ENCODE data around the gene EDAR.

EDAR gene

DNA sequence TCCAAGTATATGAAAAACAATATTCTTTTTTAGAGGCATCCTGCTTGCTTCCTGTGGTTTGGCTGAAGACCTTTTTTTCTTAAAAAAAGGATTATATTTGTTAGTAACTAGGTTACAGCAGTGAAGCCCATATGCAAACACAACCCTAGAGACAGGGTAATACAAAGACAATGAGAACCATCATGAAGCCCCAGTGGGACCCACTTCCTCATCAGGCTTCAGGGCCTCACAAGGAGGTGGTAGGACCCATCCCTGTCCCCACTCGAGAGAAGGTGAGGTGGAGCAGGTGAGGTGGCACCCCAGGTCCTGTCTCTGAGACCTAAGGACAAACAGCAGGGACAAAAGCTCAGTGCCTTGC is 80.3 kb downstream of the EDAR start:
- no peak for DNase-seq (ENCODE audit: low read depth)

DNA sequence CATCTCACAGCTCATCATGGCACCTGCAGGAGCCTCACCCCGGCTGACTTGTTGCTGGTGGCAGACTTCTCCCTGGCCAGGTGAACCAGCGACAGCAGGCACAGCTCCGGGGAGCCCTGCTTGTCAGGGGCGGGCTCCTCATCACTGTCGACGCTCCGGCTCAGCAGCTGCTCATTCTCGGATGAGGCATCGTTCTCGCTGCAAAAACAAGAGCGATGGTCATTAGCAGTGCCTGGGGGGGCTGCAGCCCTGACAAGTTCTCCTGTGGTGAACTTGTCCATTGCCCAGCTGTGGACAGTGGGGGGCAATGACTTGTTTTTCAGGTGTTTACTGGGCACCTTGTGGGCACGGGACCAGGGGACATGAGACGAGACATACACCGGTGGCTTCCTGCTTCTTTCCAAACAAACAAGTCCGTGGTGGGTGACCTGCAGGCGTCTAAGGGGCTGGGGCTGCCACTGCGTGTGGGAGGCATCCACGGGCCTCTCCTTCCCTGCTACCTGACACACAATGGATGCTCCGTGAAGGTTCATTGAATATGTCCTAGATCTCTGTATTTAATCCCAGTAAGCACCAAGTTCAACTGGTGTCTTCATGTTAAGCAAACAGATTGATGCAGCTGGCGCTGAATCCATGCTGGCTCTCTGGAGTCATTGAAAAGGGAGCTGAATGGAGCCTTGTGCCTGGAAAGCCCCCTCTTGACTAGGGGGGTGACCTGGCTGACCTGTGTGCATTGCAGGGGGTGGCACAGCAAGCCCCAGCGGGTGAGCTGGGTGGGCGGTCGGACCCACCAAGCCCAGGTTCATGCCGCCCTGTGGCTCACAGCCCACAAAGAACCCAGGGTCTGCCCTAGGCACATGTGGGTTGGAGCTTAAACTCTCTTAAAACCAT is 81.0 kb downstream of the EDAR start:
- DNase-seq (ENCODE audit: low read depth): no peak

DNA sequence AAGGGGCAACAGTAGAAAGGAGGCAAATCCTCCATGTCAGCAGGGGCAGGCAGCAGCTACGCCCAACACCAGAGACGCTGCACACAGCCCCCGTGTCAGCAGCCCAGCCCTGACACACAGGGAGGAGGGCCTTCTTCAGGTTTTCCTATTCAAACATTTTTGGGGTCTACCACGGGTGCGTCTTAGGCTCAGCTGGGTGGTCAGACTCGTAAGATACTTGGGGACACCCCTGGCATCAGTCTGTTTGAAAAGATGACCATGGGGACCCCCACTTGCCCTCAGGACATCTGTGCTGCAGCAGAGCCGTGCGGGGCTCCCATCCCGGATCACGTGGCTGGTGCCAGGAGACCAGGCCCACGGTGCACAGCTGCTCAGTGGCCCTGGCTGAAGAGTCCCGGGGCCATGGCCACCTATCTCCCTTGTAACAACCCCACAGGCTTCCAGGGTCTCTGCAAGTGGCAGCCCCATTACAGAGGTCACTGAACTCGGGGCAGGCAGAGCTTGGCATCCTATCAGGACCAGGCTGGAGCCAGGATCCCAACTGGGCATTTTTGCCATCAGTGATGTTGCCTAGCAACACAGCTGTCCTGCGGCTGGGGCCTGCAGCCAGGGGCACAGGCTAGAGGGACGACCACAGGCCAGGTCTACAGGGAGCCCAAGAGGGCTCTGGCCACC is 82.5 kb downstream of the EDAR start:
- no peak for DNase-seq (ENCODE audit: low read depth)

- no peak for DNase-seq (ENCODE audit: low read depth)
Observed at GRCh38 chr2:108905906-108906305, 83.1 kb downstream of the EDAR start.

GRCh38 chr2:108905176-108905575 is 83.8 kb downstream of the EDAR start:
- DNase-seq (ENCODE audit: low read depth): no peak

DNA sequence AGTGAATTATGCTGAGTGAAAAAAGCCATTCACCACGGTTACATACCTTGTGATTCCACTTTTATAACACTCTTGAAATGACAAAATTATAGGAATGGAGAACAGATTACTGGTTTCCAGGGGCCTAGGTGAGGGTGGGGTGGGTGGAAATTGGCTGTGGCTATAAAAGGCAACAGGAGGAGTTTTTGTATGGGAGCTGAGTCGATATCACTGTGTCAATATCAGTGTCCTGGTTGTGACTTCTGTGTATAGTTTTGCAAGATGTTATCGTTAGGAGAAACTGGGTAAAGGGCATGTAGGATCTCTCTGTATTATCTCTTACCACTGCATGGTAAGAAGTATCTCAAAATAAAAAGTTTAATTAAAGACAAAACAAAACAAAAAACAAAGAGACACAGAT is 84.3 kb downstream of the EDAR start:
- DNase-seq (ENCODE audit: low read depth): no peak

DNA sequence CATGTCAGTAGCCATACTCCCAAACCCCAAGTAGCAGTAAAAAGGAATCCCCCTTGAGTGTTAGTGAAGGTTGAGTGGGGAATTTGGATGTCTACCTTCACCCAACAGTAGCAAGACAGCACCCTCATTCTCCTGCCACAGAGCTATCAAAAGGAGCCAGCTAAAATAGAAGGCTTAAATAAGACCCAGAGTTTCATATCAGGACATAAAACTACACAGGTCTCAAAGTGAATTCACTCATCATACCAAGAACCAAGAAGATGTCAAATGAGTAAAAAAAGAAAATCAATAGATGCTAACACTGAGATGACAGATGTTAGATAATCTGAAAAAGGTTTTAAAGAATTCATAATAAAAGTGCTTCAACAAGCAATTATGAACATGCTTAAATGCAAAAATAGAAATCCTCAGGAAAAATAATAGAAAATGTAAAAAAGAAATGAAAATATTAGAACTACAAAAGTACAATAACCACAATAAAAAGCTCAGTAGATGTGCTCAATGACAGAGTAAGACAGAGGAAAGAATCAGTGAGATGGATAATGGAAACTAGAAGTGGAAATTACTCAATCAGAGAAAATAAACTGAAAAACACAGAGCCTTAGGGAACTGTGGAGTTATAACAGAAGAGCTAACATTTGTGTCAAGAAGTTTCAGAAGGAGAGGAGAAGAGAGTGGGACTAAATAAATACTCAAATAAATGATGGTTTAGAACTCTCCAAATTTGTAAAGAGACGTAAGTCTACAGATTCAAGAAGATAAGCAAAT is 90.5 kb downstream of the EDAR start:
- no peak for DNase-seq (ENCODE audit: low read depth)

GRCh38 chr2:108896741-108897140 is 92.3 kb downstream of the EDAR start:
- no peak for DNase-seq (ENCODE audit: low read depth)

DNA sequence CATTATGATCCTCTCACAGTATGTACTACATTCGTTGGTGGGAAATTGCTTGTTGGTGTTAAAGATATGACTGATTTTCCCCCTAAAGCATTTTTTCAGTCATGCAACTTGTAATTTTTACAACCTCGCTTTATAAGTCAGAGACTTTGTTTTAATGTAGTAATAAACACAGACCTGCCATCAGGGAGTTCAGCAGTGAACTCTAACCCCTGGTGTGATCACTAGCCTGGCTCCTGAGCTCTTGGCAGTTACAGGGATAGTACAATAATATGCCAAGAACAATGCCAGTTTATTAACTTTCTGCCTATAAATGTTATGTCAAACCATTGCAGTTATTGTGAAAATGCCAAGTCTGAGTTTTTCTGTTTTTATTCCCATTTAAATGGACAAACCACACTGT is 93.8 kb downstream of the EDAR start:
- DNase-seq (ENCODE audit: low read depth): no peak

GRCh38 chr2:108894766-108895165 is 94.3 kb downstream of the EDAR start:
- no peak for DNase-seq (ENCODE audit: low read depth)

DNA sequence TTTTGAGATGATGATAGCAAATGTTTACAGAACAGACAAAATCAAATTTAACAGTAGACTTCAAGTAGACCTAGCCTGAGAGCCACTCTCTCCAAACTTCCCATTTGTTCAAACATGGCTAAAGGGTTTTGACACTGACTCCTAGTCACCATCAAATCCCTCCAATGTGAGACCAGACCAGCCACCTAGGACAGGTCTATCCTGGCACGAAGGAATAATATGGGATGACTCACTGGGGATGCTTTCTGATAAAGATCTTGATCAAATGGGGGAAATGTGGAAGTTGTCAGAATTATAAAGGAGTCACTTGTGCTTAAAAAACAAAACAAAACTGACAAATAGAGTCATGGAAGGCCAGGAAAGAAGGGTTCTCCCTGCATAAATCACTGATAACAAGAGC is 95.7 kb downstream of the EDAR start:
- DNase-seq (ENCODE audit: low read depth): no peak

GRCh38 chr2:108889907-108890306 is 99.1 kb downstream of the EDAR start:
- DNase-seq (ENCODE audit: low read depth): no peak

- DNase-seq (ENCODE audit: low read depth): no peak
Observed at GRCh38 chr2:108884619-108885018, 104.4 kb downstream of the EDAR start.

- no peak for DNase-seq (ENCODE audit: low read depth)
Observed at GRCh38 chr2:108878276-108878675, 110.7 kb downstream of the EDAR start.

DNA sequence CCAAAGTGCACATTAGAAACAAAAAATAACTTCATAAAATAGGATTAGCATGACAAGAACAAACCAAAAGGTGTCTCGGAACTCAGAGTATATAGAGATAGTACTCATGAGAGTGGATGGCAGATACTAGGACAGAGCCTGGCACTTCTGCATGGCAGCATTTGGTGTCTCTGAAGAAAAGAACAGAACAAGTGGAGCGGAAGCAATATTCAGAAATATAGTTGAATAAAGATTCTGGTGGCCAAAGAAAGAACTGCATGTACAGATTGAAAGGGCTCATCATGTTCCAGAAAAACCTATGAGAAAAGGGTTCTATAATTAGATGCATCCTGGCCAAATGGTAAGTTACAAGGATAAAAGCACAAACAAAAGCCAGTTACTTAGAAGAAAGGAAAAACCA is 111.5 kb downstream of the EDAR start:
- DNase-seq (ENCODE audit: low read depth): no peak

- no peak for DNase-seq (ENCODE audit: low read depth)
Observed at GRCh38 chr2:108870069-108870644, 118.9 kb downstream of the EDAR start.

DNA sequence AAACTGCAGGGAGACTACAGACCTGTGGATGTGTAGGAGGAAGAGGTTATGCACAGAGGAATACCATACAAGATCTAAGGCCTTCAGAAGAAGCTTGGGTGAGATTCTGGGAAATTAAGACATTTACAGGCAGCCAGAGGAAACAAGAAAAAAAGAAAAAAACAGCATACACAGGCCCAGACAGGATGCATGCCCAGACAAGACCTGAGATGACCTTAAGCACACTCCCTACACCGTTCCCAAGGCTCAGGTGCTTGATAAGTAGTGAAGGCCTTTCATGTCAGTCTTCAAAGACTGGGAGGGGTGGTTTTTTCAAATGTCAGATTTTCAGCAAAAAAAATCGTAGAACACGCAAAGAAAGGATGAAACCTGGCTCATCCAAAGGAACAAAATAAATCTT is 119.5 kb downstream of the EDAR start:
- no peak for DNase-seq (ENCODE audit: low read depth)

GRCh38 chr2:108868911-108869310 is 120.1 kb downstream of the EDAR start:
- no peak for DNase-seq (ENCODE audit: low read depth)

- no peak for DNase-seq (ENCODE audit: low read depth)
Observed at GRCh38 chr2:108866041-108866440, 123.0 kb downstream of the EDAR start.

DNA sequence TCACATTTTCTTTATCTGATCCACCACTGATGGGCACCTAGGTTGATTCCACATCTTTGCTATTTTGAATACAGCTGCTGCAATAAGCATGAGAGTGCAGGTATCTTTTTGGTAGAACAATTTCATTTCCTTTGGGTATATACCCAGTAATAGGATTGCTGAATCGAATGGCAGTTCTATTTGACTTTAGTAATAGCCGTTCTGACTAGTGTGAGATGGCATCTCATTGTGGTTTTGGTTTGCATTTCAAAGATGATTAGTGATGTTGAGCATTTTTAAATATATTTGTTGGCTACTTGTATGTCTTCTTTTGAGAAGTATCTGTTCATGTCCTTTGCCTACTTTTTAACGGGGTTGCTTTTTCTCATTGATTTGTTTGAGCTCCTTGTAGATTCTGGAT is 130.1 kb downstream of the EDAR start:
- DNase-seq (ENCODE audit: low read depth): no peak

DNA sequence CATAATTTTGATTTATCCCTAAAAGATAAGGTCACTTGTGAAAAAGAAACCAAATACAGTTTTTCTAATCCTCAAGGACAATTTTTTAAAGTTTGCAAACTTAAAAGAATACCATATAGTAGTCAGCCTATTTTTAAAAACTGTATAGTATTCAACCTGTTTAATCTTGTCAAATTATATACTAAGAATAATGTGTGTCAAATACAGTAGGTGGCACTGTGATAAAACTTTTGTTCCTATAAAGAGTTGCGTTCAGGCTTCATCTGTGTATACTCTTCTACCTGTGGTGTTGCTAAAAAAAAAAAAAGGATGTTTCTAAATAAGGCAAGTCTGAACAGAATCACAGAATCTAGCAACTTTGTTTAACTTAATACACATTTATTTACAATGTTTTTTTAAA is 133.8 kb downstream of the EDAR start:
- no peak for DNase-seq (ENCODE audit: low read depth)

DNA sequence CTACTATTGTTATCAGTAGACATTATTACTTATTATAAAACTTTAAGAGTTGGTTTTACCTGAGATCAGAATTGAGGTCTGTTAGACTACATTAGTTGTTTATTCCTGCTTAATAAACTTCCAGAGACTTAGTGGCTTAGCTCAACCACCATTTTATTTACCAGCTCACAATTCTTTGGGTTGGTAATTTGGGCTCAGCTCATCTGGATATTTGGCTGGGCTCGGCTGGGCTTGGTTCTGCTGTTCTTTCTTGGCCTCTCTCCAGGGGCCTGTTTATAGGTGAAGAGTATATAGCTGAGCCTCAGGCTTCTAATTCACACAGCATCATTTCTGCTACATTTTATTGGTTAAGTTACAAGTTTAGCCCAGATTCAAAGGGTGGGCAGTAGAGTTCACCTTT is 134.5 kb downstream of the EDAR start:
- DNase-seq (ENCODE audit: low read depth): no peak

DNA sequence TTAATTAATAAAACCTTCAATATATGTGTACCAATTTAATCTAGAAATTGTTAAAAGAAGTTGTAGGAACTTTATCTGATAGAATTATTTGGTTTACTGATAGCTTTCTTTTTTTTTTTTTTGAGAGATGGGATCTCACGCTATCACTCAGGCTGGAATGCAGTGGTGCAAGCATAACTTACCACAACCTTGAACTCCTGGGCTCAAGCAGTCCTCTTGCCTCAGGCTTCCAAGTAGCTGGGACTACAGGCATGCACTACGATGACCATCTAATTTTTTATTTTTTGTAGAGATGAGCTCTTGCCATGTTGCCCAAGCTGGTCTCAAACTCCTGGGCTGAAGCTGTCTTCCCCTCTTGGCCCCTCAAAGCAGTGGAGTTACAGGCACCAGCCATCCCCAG is 135.6 kb downstream of the EDAR start:
- DNase-seq (ENCODE audit: low read depth): no peak

All from activated T-cell treated with anti-CD3 and anti-CD28 coated beads for 48 hours (primary cell).